NCI-H510A (cell line): ENCODE results near the gene UNC80.
"Not testable (repeated sequence)": the region's sequence is repeated elsewhere in the genome, so short reads cannot be mapped to it uniquely, and the experiment has no call there.

Experiments used
- DNase-seq: peaks from one replicate; lab custom pipeline; 2025; lab: John Stamatoyannopoulos, UW

UNC80 gene, protein sequence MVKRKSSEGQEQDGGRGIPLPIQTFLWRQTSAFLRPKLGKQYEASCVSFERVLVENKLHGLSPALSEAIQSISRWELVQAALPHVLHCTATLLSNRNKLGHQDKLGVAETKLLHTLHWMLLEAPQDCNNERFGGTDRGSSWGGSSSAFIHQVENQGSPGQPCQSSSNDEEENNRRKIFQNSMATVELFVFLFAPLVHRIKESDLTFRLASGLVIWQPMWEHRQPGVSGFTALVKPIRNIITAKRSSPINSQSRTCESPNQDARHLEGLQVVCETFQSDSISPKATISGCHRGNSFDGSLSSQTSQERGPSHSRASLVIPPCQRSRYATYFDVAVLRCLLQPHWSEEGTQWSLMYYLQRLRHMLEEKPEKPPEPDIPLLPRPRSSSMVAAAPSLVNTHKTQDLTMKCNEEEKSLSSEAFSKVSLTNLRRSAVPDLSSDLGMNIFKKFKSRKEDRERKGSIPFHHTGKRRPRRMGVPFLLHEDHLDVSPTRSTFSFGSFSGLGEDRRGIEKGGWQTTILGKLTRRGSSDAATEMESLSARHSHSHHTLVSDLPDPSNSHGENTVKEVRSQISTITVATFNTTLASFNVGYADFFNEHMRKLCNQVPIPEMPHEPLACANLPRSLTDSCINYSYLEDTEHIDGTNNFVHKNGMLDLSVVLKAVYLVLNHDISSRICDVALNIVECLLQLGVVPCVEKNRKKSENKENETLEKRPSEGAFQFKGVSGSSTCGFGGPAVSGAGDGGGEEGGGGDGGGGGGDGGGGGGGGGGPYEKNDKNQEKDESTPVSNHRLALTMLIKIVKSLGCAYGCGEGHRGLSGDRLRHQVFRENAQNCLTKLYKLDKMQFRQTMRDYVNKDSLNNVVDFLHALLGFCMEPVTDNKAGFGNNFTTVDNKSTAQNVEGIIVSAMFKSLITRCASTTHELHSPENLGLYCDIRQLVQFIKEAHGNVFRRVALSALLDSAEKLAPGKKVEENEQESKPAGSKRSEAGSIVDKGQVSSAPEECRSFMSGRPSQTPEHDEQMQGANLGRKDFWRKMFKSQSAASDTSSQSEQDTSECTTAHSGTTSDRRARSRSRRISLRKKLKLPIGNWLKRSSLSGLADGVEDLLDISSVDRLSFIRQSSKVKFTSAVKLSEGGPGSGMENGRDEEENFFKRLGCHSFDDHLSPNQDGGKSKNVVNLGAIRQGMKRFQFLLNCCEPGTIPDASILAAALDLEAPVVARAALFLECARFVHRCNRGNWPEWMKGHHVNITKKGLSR (N-terminal part only)

GRCh38 chr2:209771474-209772289 is at the start of gene UNC80:
Gene UNC80 (plus strand): TSS chr2:209771832. CDS start chr2:209772073, 241 bp downstream.
- DNase-seq, result peak; percentile 59

DNA sequence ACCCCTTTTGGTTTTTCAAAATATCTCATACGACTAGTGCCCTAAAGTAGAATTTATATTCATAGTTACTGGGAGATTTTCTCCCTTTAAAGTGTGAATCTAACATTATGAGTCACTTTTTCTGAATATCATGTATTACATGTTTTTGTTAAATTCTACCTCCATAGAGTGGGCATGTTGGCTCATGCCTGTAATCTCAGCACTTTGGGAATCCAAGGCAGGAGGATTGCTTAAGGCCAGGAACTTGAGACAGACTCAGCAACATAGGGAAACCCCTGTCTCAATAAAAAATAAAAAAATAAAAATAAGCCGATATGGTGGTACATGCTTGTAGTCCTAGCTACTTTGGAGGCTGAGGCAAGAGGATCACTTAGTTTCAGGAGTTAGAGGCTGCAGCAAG is 45.3 kb upstream of the UNC80 start:
- no peak for DNase-seq

DNA sequence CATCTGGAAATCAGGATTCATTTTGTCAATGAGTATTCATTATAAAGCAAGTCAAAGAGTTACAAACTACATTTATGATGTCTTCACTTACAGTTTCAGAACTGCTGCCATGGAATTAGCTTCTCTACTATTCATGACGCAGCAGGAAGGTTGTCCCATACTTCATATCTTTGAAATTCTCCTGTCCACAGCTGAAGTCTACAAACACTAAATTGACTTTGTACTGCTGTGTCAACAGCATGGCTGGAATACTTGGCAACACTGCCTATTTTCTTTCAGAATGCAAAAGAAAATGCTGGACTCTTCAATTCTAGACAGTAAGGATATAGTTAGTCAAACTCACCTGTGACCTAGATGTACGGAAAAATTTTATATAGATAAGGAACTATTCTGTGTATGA is 44.6 kb upstream of the UNC80 start:
- no peak for DNase-seq

DNA sequence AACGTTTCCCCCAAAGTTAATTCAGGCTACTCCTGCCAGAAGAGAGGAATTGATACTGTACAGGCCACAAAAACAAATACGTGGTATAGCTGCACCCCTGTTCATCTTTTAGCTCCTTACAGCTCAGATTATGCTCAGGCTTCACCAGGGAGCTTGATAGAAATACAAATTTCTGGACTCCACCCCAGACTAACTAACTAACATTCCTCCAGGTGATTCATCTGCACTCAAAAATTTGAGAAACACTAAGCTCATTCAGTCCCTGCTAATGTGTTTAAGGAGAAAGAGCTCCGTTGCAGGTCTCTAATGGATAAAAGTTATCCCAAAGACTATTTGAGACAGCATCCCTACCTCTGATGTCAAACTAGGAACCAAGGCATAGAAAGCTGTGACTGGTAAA is 36.8 kb upstream of the UNC80 start:
- DNase-seq, result no peak

DNA sequence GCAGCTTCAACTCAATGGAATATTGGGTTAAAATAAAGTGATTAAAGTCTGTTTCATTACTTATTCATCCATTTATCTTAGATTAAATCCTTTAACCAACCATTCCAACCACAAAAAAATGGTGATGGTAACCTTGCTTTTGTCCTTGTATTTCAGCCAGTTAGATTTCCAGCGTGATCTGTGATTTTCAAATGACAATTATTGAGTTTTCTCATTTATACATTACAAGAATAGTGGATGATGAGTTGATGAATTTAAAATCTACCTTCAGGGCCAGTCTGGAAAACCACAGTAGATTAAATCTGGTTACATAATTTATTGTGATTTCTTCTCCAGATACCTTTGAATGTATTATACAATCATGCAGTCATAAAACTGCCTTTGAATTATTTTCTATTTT is 29.7 kb upstream of the UNC80 start:
- no peak for DNase-seq

DNA sequence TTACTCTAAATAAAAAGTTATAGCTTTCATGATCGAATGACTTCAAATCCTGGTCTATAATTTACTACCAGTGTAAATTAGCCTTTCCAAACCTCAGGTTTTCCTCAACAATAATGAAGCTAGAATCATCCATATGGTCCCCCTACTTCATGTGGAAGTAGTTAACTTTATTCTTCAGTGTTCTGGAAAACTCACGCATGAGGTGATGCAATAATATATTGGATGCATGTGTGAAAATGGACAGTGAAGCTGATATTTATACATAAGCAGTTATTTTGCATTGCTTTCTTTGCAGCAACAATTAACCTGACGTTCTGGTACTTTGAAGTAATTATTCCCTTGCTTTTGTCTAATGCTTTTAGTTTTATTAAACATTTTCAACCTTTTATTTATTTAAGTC is 18.6 kb upstream of the UNC80 start:
- DNase-seq, result no peak

DNA sequence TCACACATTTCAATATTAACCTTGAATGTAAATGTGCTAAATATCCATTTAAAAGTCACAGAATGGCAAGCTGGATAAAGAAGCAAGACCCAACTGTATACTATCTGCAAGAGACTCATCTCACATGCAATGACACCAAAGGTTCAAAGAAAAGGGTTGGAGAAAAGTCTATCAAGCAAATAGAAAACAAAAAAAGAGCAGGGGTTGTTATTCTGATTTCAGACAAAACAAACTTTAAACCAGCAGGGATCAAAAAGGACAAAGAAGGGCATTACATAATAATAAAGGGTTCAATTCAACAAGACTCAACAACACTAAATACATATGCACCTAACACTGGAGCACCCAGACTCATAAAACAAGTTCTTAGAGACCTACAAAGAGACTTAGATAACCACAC is 14.5 kb upstream of the UNC80 start:
- DNase-seq, result no peak

GRCh38 chr2:209761566-209761965 is 10.1 kb upstream of the UNC80 start:
- no peak for DNase-seq

GRCh38 chr2:209762563-209762962 is 9.1 kb upstream of the UNC80 start:
- no peak for DNase-seq

- no peak for DNase-seq
These were observed 8.5 kb upstream of the UNC80 start for GRCh38 chr2:209763106-209763505.

- DNase-seq, result no peak
These were observed 5.0 kb upstream of the UNC80 start for GRCh38 chr2:209766613-209767012.

GRCh38 chr2:209767316-209767715 is 4.3 kb upstream of the UNC80 start:
- DNase-seq, result no peak

- DNase-seq, result no peak
These were observed 3.1 kb upstream of the UNC80 start for GRCh38 chr2:209768557-209768956.

DNA sequence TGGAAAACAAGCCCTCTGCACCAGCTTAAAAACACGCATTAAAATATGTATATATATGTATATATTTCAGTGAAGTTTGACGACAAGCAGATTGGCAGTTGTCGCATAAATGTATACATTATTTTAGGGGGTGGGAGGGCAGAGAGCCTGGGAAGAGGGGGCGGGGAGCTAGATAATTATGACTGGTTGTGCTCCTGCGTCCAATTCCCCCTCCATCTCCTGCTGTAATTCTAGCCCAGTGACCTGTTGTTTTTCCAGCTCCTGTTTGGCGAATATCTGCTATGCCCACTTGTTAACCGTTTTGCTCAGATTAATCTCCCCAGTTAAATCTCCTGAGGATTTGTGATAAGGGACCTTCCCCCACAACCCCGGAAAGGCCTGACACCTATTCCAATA is 656 bp downstream of the UNC80 start:
- peak; percentile 23 for DNase-seq

DNA sequence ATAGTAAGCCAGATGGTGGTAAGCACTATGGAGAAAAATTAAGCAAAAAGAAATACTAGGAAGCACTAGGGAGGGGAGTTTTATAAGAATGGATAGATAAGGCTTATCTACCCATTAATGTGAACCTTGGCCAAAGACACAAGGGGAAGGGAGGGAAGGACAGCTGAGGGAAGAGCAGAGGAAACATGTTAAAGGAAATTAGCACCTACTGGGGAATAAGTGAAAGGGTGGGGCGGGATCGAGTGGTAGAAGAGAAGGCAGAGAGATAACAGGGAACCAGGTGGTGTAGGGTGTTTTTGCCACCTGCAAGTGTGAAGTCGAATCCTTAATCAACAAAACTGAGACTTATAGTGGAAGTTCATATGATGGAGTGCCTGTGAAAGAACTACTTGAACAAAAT is 1.7 kb downstream of the UNC80 start:
- DNase-seq, result peak; percentile 6

DNA sequence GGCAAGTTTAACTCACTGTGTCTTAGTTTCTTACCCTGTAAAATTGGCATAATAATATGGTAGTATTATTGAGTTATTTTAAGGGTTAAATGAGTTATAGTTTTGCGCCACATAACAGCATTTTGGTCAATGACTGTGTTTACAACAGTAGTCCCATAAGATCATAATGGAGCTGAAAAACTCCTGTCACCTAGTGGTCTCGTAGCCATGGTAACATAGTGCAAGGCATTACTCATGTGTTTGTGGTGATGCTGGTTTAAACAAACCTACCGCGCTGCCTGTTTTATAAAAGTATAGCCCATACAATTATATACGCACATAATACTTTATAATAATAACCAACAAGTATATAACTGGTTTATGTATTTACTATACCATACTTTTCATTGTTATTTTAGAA is 15.8 kb downstream of the UNC80 start:
- DNase-seq, result no peak

- no peak for DNase-seq
These were observed 17.3 kb downstream of the UNC80 start for GRCh38 chr2:209788925-209789324.

DNA sequence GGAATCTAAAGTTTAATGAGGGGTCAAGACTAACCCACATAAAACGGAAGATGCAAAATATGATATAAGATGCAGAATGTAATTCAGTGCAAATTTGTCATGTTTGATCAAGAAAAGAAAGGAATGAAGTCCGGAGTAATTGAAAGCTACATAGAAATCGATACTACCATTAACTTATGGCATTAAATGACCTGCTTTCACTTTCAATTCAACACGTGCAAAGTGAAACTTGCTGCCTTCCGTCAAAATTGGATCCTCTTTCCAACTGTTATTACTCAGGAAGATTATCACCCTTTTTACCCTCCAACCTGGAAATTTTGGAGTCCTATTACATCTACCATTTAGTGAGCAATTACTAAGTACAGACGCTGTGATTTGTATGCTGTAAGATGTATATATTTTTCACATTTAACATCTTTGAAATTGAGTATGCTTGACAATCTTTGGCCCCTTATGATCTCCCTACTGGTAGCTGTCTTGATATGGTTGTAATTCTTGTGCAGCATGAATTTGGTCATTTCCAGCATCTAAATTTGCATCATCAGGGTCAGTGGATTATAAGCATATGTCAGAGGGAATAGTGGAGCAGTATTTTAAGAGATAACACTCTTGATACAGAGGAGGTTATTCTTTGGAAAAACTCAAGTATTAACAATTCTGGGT is 18.6 kb downstream of the UNC80 start:
- no peak for DNase-seq

DNA sequence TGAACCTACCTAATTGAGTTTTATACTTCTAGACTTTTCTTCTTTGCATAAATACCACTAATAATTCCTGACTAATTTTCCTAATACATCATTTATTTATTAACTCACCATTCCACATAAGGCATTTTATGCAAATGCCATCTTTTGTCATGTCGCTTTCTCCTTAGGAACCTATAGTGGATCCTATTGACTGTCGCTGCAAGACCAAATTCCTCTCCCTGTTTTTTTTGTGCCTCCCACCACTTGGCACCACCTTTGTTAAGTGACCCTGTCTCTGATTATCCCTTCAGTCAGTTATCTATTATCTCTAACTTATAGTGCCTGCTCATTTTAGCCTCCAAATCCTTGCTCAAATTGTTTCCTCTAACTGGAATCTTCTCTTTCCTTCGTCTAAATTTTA is 19.5 kb downstream of the UNC80 start:
- DNase-seq, result no peak

- not testable (repeated sequence) for DNase-seq
These were observed 23.8 kb downstream of the UNC80 start for GRCh38 chr2:209795425-209795824.

GRCh38 chr2:209805351-209805750 is 33.7 kb downstream of the UNC80 start:
- no peak for DNase-seq
